ENCODE data around the gene FAM168A.

DNA sequence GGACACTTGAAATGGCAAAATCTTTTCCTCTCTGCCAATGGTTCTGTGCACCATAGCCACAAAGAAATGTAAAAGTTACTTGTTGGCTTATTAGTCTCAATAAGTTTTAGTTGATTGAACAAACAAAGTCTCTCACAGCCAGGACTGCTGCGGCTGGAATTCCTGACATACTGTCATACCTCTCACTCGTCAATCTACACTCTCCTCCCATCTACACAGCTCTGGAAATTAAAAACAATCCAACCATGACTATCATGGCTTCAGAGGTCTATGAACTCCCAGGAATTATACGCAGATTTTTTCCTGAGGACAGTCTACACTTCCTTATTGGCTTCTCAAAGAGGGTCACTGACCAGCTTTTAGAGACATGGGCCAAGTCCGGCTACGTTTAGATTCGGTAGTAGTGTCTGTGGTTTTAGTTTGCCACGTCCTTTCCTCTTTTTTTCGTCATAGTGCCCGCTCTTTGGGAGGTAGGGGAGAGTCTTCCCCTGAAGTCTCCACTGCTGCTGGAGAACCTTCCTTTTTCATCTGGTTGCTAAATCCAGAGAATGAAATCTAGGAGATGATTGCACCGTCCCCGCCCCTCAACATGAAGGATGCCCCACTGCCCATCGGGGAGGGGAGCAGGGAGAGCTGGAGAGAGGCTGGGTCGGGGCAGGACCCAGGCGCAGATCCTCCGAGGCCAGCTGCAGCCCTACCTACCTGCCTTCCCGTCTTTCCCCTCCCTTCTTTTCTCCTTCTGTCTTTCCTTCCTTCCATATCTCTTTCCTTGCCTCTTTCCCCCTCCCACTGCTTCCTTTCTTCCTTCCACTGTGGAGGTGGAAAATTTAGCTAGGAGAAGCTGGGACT is 47.4 kb upstream of the FAM168A start:
- TF ChIP-seq, protein P1, sequence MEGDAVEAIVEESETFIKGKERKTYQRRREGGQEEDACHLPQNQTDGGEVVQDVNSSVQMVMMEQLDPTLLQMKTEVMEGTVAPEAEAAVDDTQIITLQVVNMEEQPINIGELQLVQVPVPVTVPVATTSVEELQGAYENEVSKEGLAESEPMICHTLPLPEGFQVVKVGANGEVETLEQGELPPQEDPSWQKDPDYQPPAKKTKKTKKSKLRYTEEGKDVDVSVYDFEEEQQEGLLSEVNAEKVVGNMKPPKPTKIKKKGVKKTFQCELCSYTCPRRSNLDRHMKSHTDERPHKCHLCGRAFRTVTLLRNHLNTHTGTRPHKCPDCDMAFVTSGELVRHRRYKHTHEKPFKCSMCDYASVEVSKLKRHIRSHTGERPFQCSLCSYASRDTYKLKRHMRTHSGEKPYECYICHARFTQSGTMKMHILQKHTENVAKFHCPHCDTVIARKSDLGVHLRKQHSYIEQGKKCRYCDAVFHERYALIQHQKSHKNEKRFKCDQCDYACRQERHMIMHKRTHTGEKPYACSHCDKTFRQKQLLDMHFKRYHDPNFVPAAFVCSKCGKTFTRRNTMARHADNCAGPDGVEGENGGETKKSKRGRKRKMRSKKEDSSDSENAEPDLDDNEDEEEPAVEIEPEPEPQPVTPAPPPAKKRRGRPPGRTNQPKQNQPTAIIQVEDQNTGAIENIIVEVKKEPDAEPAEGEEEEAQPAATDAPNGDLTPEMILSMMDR (IDR thresholded peaks at IDR 0.05) = no peak
- TF ChIP-seq EZH2phosphoT487 (IDR thresholded peaks at IDR 0.05) (no peak), EZH2 (IDR thresholded peaks at IDR 0.05) (no peak)
